Measurements from ENCODE around the gene TXNRD3.

Gene TXNRD3

GRCh38 chr3:126672741-126673140, 17.8 kb upstream of the TXNRD3 start:
- ChIA-PET POLR2A (no interaction called here), CTCF (no interaction called here)
- no peak for TF ChIP-seq ELF4 (IDR thresholded peaks at IDR 0.05)
- TF ChIP-seq TARDBP (IDR thresholded peaks at IDR 0.05) = no peak
- no peak for TF ChIP-seq SUZ12 (IDR thresholded peaks at IDR 0.05)
- no peak for TF ChIP-seq L3MBTL2 (conservative IDR thresholded peaks at IDR 0.05)
- no peak for TF ChIP-seq NFRKB (IDR thresholded peaks at IDR 0.05)
- TF ChIP-seq SP1 (IDR thresholded peaks at IDR 0.05) = no peak
- no peak for TF ChIP-seq ZNF384 (IDR thresholded peaks at IDR 0.05)
- TF ChIP-seq BHLHE40 (IDR thresholded peaks at IDR 0.05; ENCODE audit: borderline replicate concordance) = no peak
- no peak for TF ChIP-seq FOXK2 (IDR thresholded peaks at IDR 0.05)
- TF ChIP-seq FOXM1 (IDR thresholded peaks at IDR 0.05; ENCODE audit: borderline replicate concordance) = no peak
- no peak for TF ChIP-seq FOXA1 (IDR thresholded peaks at IDR 0.05)
- no peak for TF ChIP-seq HDGF (IDR thresholded peaks at IDR 0.05; ENCODE audit: borderline replicate concordance)
- no peak for TF ChIP-seq CTBP1 (IDR thresholded peaks at IDR 0.05; ENCODE audit: borderline replicate concordance)
- no peak for TF ChIP-seq LEF1 (IDR thresholded peaks at IDR 0.05; ENCODE audit: borderline replicate concordance)
- no peak for TF ChIP-seq ARNT (IDR thresholded peaks at IDR 0.05)
- DNase-seq (ENCODE audit: extremely low spot score) = no peak

- TF ChIP-seq PKNOX1 (IDR thresholded peaks at IDR 0.05) (no peak), SP1 (IDR thresholded peaks at IDR 0.05) (no peak), ARNT (IDR thresholded peaks at IDR 0.05) (no peak), ZNF384 (IDR thresholded peaks at IDR 0.05) (no peak), FOXK2 (IDR thresholded peaks at IDR 0.05) (no peak), NFRKB (IDR thresholded peaks at IDR 0.05) (no peak), L3MBTL2 (conservative IDR thresholded peaks at IDR 0.05) (no peak), LEF1 (IDR thresholded peaks at IDR 0.05; ENCODE audit: borderline replicate concordance) (no peak), ELF4 (IDR thresholded peaks at IDR 0.05) (no peak), HDGF (IDR thresholded peaks at IDR 0.05; ENCODE audit: borderline replicate concordance) (no peak), BHLHE40 (IDR thresholded peaks at IDR 0.05; ENCODE audit: borderline replicate concordance) (no peak), FOXM1 (IDR thresholded peaks at IDR 0.05; ENCODE audit: borderline replicate concordance) (no peak), FOXA1 (IDR thresholded peaks at IDR 0.05) (no peak), CTBP1 (IDR thresholded peaks at IDR 0.05; ENCODE audit: borderline replicate concordance) (no peak), TARDBP (IDR thresholded peaks at IDR 0.05) (no peak), SUZ12 (IDR thresholded peaks at IDR 0.05) (no peak)
- CTCF ChIA-PET = no interaction called here
- no peak for DNase-seq (ENCODE audit: extremely low spot score)
- POLR2A ChIA-PET = no interaction called here
Observed at GRCh38 chr3:126672340-126672739, 17.4 kb upstream of the TXNRD3 start.

GRCh38 chr3:126671521-126671920, 16.6 kb upstream of the TXNRD3 start:
- no peak for DNase-seq (ENCODE audit: extremely low spot score)
- POLR2A ChIA-PET = no interaction called here
- CTCF ChIA-PET = no interaction called here
- no peak for TF ChIP-seq SP1 (IDR thresholded peaks at IDR 0.05)
- no peak for TF ChIP-seq L3MBTL2 (conservative IDR thresholded peaks at IDR 0.05)
- TF ChIP-seq HDGF (IDR thresholded peaks at IDR 0.05; ENCODE audit: borderline replicate concordance) = no peak
- TF ChIP-seq TARDBP (IDR thresholded peaks at IDR 0.05) = no peak
- TF ChIP-seq ARNT (IDR thresholded peaks at IDR 0.05) = no peak
- TF ChIP-seq ELF4 (IDR thresholded peaks at IDR 0.05) = no peak
- TF ChIP-seq BHLHE40 (IDR thresholded peaks at IDR 0.05; ENCODE audit: borderline replicate concordance) = no peak
- no peak for TF ChIP-seq FOXK2 (IDR thresholded peaks at IDR 0.05)

DNA sequence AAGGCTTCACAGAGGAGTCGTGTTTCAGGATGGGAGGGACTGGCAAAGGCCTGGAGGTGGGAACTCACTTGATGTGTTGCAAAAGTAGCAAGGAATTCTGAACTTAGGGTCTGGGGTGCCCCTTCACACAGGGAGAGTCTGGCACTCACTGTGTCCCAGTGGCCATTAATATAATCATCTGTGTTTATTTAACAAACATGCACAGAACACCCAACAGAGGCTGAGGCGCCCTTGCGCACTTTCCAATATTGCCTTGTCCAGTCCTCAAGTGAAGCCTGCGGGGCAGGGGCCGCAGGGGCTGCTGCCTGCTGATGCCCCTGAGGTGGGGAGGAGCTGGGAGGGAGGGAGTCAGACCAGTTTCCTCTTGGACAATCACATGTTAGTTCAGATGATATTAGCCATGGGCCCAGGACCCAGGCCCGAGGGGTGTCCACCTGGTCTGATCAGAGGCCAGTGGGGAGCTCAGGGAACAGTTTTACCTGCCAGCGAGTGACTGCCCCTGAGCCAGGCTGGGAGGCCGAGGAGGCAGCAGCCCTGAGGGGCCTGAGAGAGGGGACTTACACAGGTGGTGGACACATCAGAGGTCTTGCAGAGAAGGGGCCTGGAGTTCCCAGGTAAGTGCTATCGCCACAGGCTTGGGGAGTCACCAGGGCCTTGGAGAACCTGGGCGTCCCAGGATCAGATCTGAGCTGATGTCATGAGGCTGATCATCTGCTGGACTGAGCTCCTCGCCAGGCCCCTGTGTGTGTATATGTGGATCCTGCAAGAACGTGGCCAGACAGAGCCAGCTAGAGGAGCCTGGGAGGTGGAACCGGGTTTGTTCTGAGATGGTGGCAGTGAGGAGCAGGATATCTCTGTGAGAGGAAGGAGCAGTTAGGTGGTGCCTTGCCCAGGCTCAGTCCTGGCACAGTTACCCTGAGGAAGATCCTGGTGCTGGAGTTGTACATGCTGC, 13.8 kb upstream of the TXNRD3 start:
- no peak for TF ChIP-seq FOXK2 (IDR thresholded peaks at IDR 0.05)
- TF ChIP-seq FOXM1 (IDR thresholded peaks at IDR 0.05; ENCODE audit: borderline replicate concordance) = no peak
- TF ChIP-seq L3MBTL2 (conservative IDR thresholded peaks at IDR 0.05) = no peak
- no peak for TF ChIP-seq ZNF384 (IDR thresholded peaks at IDR 0.05)
- TF ChIP-seq NFRKB (IDR thresholded peaks at IDR 0.05) = no peak
- no peak for TF ChIP-seq CTBP1 (IDR thresholded peaks at IDR 0.05; ENCODE audit: borderline replicate concordance)
- no peak for TF ChIP-seq HDGF (IDR thresholded peaks at IDR 0.05; ENCODE audit: borderline replicate concordance)
- no peak for TF ChIP-seq TARDBP (IDR thresholded peaks at IDR 0.05)
- no peak for TF ChIP-seq ARNT (IDR thresholded peaks at IDR 0.05)
- TF ChIP-seq FOXA1 (IDR thresholded peaks at IDR 0.05) = no peak
- TF ChIP-seq SP1 (IDR thresholded peaks at IDR 0.05) = no peak
- TF ChIP-seq SUZ12 (IDR thresholded peaks at IDR 0.05) = no peak
- TF ChIP-seq BHLHE40 (IDR thresholded peaks at IDR 0.05; ENCODE audit: borderline replicate concordance) = no peak
- no peak for TF ChIP-seq ELF4 (IDR thresholded peaks at IDR 0.05)
- no peak for TF ChIP-seq PKNOX1 (IDR thresholded peaks at IDR 0.05)
- TF ChIP-seq LEF1 (IDR thresholded peaks at IDR 0.05; ENCODE audit: borderline replicate concordance) = no peak
- no peak for DNase-seq (ENCODE audit: extremely low spot score)
- ChIA-PET POLR2A (no interaction called here), CTCF (interaction anchor here (0.6 to 1.4 kb wide), 5 partner anchors 9 to 1757 kb away, joined by 3 to 4 read pairs (median 3); no protein-coding TSS in a partner anchor)

DNA sequence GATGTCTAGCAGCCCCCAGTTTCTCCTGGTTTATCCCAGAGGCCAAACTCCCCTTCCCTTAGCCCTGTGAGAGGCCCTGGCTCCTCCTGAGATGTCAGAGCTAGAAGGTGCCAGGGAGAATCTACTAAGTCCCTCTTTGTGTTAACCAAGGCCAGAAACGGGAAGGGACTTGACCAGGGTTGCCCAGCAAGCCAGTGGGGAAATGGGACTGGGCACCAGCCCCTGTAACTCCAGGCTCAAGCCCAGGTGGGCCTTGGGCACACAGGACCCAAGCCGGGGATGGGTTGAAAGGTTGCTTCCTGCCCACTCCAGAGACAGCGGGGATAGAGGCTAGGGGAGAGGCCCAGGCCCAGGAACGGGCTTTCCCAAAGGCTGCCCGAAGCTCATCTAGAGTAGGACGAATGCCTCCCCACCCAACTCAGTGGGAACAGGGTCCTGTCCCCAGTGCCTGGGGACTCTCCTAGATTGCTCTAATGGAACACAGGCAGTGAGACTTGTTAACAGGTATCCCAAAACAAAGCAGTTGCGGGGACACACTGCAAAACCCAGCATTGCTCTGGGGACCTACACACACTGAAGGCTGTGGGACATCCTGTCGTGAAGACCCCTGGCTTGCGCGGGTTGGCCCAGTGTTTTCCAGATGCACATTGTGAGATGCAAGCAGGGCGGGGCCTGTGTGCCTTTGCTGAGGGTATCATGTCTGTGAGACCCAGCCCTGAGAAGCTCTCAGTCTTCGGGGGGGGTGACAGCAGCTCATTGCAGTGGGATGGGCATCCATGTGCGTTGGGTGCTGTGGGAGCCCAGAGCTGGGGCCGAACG, 12.9 kb upstream of the TXNRD3 start:
- DNase-seq (ENCODE audit: extremely low spot score) = no peak
- CTCF ChIA-PET = interaction anchor here (1.4 kb wide), 1 partner anchor 12 kb away, joined by 3 read pairs; no protein-coding TSS in a partner anchor
- TF ChIP-seq ZNF384 (IDR thresholded peaks at IDR 0.05) (no peak), SP1 (IDR thresholded peaks at IDR 0.05) (no peak), FOXA1 (IDR thresholded peaks at IDR 0.05) (no peak)

More for the DNA sequence above, 12.9 kb upstream of the TXNRD3 start:
- POLR2A ChIA-PET = no interaction called here
